ENCODE measurements around the gene RTF2. TPM values are rescaled to one million over a fixed set of nuclear protein-coding genes. Genes with fewer than 3 reads are reported as not detected.

RTF2 gene
- total and polyA plus RNA-seq, 2 donors (not counting 1 experiment from before 2014, with no cell fraction given): 100 to 107 TPM

- no peak overlapping the region for H2AFZ ChIP-seq (ENCODE audit: low read length)
- H3K27ac ChIP-seq (ENCODE audit: insufficient read depth, low read length): peak overlapping the region; percentile 98
- H3K9ac ChIP-seq (ENCODE audit: insufficient read depth, low read length): no peak overlapping the region
- H3K36me3 ChIP-seq (ENCODE audit: control insufficient read depth, insufficient read depth, low read length): peaks cover 7% of the 10 kb centered on the region
- no peak for DNase-seq (ENCODE audit: low read depth in 2 of 2)
- TF ChIP-seq EZH2 (IDR thresholded peaks at IDR 0.05; ENCODE audit: low read length, missing control alignments) (no peak), CTCF (conservative IDR thresholded peaks at IDR 0.05 in 1 of 2, IDR thresholded peaks at IDR 0.05 in 1 of 2; ENCODE audit: low read depth in 1 of 2, low read length in 2 of 2) (no peak)
- H3K79me2 ChIP-seq (ENCODE audit: control insufficient read depth, insufficient read depth, low read length): peaks cover 38% of the 10 kb centered on the region
- H3K4me2 ChIP-seq (ENCODE audit: extremely low read depth, insufficient read depth, low read length): peak overlapping the region; percentile 59
- H3K27me3 ChIP-seq (ENCODE audit: control insufficient read depth, insufficient read depth, low read length): no peaks in the 10 kb centered on the region
- H4K20me1 ChIP-seq (ENCODE audit: control insufficient read depth, extremely low read depth, insufficient read depth, low read length): no peaks in the 10 kb centered on the region
- H3K4me1 ChIP-seq (ENCODE audit: control insufficient read depth, extremely low read depth, insufficient read depth, low read length): peaks cover 49% of the 10 kb centered on the region
- H3K4me3 ChIP-seq (replicated peaks in 1 of 4; ENCODE audit: control extremely low read depth in 1 of 4, insufficient read depth in 1 of 4, low read depth in 3 of 4, low read length in 4 of 4): peak overlapping the region in 1 of 4 experiments; percentile 6
- no peaks in the 10 kb centered on the region for H3K9me3 ChIP-seq (ENCODE audit: control insufficient read depth, insufficient read depth, low read depth, low read length)
These were observed 38.5 kb upstream of the RTF2 start for GRCh38 chr20:56429941-56430340.

DNA sequence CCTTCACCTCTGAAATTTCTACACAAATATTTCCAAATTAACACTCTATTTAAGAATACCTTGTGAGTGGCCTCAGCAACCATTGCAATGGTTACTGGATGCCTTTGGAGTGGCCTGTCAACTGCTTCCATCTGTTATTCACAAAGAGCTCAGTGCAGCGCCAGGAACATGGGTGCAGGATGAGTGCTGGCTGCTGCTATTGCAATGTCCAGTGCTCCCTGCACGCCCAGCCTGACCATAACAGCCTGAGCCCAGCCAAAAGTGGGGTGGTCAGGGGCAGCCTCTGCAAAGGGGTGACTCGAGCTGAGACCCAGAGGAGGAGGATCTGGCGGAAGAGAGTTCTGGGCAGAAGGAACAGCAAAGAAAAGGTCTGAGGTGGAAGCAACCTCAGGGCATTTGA lies 38.0 kb upstream of the RTF2 start:
- H3K4me3 ChIP-seq (replicated peaks in 1 of 4; ENCODE audit: control extremely low read depth in 1 of 4, insufficient read depth in 1 of 4, low read depth in 3 of 4, low read length in 4 of 4): no peak overlapping the region
- peaks cover 37% of the 10 kb centered on the region for H3K79me2 ChIP-seq (ENCODE audit: control insufficient read depth, insufficient read depth, low read length)
- H2AFZ ChIP-seq (ENCODE audit: low read length): no peak overlapping the region
- no peaks in the 10 kb centered on the region for H3K27me3 ChIP-seq (ENCODE audit: control insufficient read depth, insufficient read depth, low read length)
- DNase-seq (ENCODE audit: low read depth in 2 of 2): peak in 1 of 2 donors; percentile 66
- no peaks in the 10 kb centered on the region for H3K9me3 ChIP-seq (ENCODE audit: control insufficient read depth, insufficient read depth, low read depth, low read length)
- no peak for TF ChIP-seq EZH2 (IDR thresholded peaks at IDR 0.05; ENCODE audit: low read length, missing control alignments)
- no peak for TF ChIP-seq CTCF (conservative IDR thresholded peaks at IDR 0.05 in 1 of 2, IDR thresholded peaks at IDR 0.05 in 1 of 2; ENCODE audit: low read depth in 1 of 2, low read length in 2 of 2)
- H4K20me1 ChIP-seq (ENCODE audit: control insufficient read depth, extremely low read depth, insufficient read depth, low read length): no peaks in the 10 kb centered on the region
- H3K4me2 ChIP-seq (ENCODE audit: extremely low read depth, insufficient read depth, low read length): peak overlapping the region; percentile 46
- no peak overlapping the region for H3K9ac ChIP-seq (ENCODE audit: insufficient read depth, low read length)
- peaks cover 50% of the 10 kb centered on the region for H3K4me1 ChIP-seq (ENCODE audit: control insufficient read depth, extremely low read depth, insufficient read depth, low read length)
- peaks cover 6% of the 10 kb centered on the region for H3K36me3 ChIP-seq (ENCODE audit: control insufficient read depth, insufficient read depth, low read length)
- peak overlapping the region; percentile 98 for H3K27ac ChIP-seq (ENCODE audit: insufficient read depth, low read length)

GRCh38 chr20:56430957-56431356 lies 37.5 kb upstream of the RTF2 start:
- no peaks in the 10 kb centered on the region for H4K20me1 ChIP-seq (ENCODE audit: control insufficient read depth, extremely low read depth, insufficient read depth, low read length)
- H3K27me3 ChIP-seq (ENCODE audit: control insufficient read depth, insufficient read depth, low read length): no peaks in the 10 kb centered on the region
- no peak for DNase-seq (ENCODE audit: low read depth in 2 of 2)
- no peaks in the 10 kb centered on the region for H3K9me3 ChIP-seq (ENCODE audit: control insufficient read depth, insufficient read depth, low read depth, low read length)
- H2AFZ ChIP-seq (ENCODE audit: low read length): no peak overlapping the region
- TF ChIP-seq CTCF (conservative IDR thresholded peaks at IDR 0.05 in 1 of 2, IDR thresholded peaks at IDR 0.05 in 1 of 2; ENCODE audit: low read depth in 1 of 2, low read length in 2 of 2): no peak
- no peak for TF ChIP-seq EZH2 (IDR thresholded peaks at IDR 0.05; ENCODE audit: low read length, missing control alignments)
- H3K36me3 ChIP-seq (ENCODE audit: control insufficient read depth, insufficient read depth, low read length): peaks cover 6% of the 10 kb centered on the region
- peaks cover 52% of the 10 kb centered on the region for H3K4me1 ChIP-seq (ENCODE audit: control insufficient read depth, extremely low read depth, insufficient read depth, low read length)
- H3K4me2 ChIP-seq (ENCODE audit: extremely low read depth, insufficient read depth, low read length): no peak overlapping the region
- peaks cover 36% of the 10 kb centered on the region for H3K79me2 ChIP-seq (ENCODE audit: control insufficient read depth, insufficient read depth, low read length)
- H3K27ac ChIP-seq (ENCODE audit: insufficient read depth, low read length): peak overlapping the region; percentile 98
- no peak overlapping the region for H3K4me3 ChIP-seq (replicated peaks in 1 of 4; ENCODE audit: control extremely low read depth in 1 of 4, insufficient read depth in 1 of 4, low read depth in 3 of 4, low read length in 4 of 4)
- no peak overlapping the region for H3K9ac ChIP-seq (ENCODE audit: insufficient read depth, low read length)
